Right atrium auricular region (tissue), 2 donors: ENCODE results near the gene TBCD. TPM values are rescaled to one million over a fixed set of nuclear protein-coding genes. Genes with fewer than 3 reads are reported as not detected.

ENCODE experiments used
- DNase-seq: peaks from one replicate; pipeline ENCODE4 v3.0.0-alpha.2; 2019; ENCODE audit warnings: low spot score
- H3K27ac ChIP-seq, 2 donors: fragments of 200-600 bp; sonication (generic); 1 replicate in 1 of 2; 2 replicates in 1 of 2; pipeline ENCODE4 v1.5.1; 2016 to 2019
- H3K27me3 ChIP-seq, 2 donors: fragments of 200-600 bp; sonication (generic); one replicate each; pipeline versions ENCODE4 v1.5.1 to v1.6.0; 2017 to 2019
- H3K36me3 ChIP-seq: fragments of 200-600 bp; sonication (generic); one replicate; pipeline ENCODE4 v1.5.1; 2016
- H3K4me1 ChIP-seq, 2 donors: fragments of 200-600 bp; sonication (generic); one replicate each; pipeline versions ENCODE4 v1.5.1 to v1.6.0; 2017 to 2019
- H3K4me3 ChIP-seq, 2 donors: fragments of 200-600 bp; sonication (generic); 1 replicate in 1 of 2; 2 replicates in 1 of 2; pipeline ENCODE4 v1.5.1; 2017 to 2019; ENCODE audit warnings: mild to moderate bottlenecking in 1 of 2, moderate library complexity in 1 of 2
- H3K9me3 ChIP-seq, 2 donors: fragments of 200-600 bp; sonication (generic); one replicate each; pipeline ENCODE4 v1.5.1; 2019
- CTCF ChIP-seq, 2 donors: fragments of 200-600 bp; sonication (generic); IDR thresholded peaks; one replicate each; pipeline ENCODE4 v1.5.1; 2019; ENCODE audit warnings: antibody characterized with exemption in 2 of 2
- total RNA-seq, 2 donors: library from RNA; depleted of rRNA; stranded (reverse); fragments of >200 nt; gene quantifications; one replicate each; pipeline ENCODE4 v1.1.0, GENCODE V29; 2016

The TBCD gene
- total RNA-seq, 2 donors from 2014 or later = 19.4 to 29.6 TPM

- no peaks in the 10 kb centered on the region for H3K4me1 ChIP-seq
- H3K36me3 ChIP-seq = peaks cover 67% of the 10 kb centered on the region
- no peak for TF ChIP-seq CTCF (IDR thresholded peaks at IDR 0.05)
- DNase-seq = no peak
- no peaks in the 10 kb centered on the region for H3K27me3 ChIP-seq
- no peak overlapping the region for H3K27ac ChIP-seq
- peaks cover 5 to 11% of the 10 kb centered on the region in 2 donors for H3K9me3 ChIP-seq
- no peak overlapping the region for H3K4me3 ChIP-seq
Observed at GRCh38 chr17:82939621-82940135, 187.8 kb downstream of the TBCD start.

GRCh38 chr17:82940226-82941020, 188.6 kb downstream of the TBCD start:
- Histone ChIP-seq H3K4me3 (no peak overlapping the region), H3K27me3 (no peaks in the 10 kb centered on the region), H3K27ac (no peak overlapping the region), H3K9me3 (peaks cover 8 to 18% of the 10 kb centered on the region in 2 donors), H3K36me3 (peaks cover 67% of the 10 kb centered on the region), H3K4me1 (no peaks in the 10 kb centered on the region)
- TF ChIP-seq CTCF (IDR thresholded peaks at IDR 0.05) = no peak
- no peak for DNase-seq

GRCh38 chr17:82941021-82942001, 189.4 kb downstream of the TBCD start:
- no peak overlapping the region for H3K4me3 ChIP-seq
- no peaks in the 10 kb centered on the region for H3K27me3 ChIP-seq
- TF ChIP-seq CTCF (IDR thresholded peaks at IDR 0.05) = no peak
- H3K9me3 ChIP-seq = peaks cover 8 to 26% of the 10 kb centered on the region in 2 donors
- no peaks in the 10 kb centered on the region for H3K4me1 ChIP-seq
- DNase-seq = no peak
- no peak overlapping the region for H3K27ac ChIP-seq
- peaks cover 67% of the 10 kb centered on the region for H3K36me3 ChIP-seq

GRCh38 chr17:82942166-82943130, 190.6 kb downstream of the TBCD start:
- Histone ChIP-seq H3K27ac (no peak overlapping the region), H3K4me1 (no peaks in the 10 kb centered on the region), H3K4me3 (no peak overlapping the region), H3K27me3 (no peaks in the 10 kb centered on the region), H3K36me3 (peaks cover 64% of the 10 kb centered on the region), H3K9me3 (peaks cover 8 to 36% of the 10 kb centered on the region in 2 donors)
- TF ChIP-seq CTCF (IDR thresholded peaks at IDR 0.05) = no peak
- no peak for DNase-seq

GRCh38 chr17:82943339-82943738, 191.5 kb downstream of the TBCD start:
- H3K36me3 ChIP-seq = peaks cover 55% of the 10 kb centered on the region

More at GRCh38 chr17:82943339-82943738, 191.5 kb downstream of the TBCD start:
- Histone ChIP-seq H3K4me1 (no peaks in the 10 kb centered on the region), H3K4me3 (no peak overlapping the region), H3K27ac (no peak overlapping the region), H3K9me3 (peaks cover 8 to 36% of the 10 kb centered on the region in 2 donors), H3K27me3 (no peaks in the 10 kb centered on the region)
- TF ChIP-seq CTCF (IDR thresholded peaks at IDR 0.05) = no peak
- DNase-seq = no peak
